GM18867 (cell line): ENCODE measurements around the gene PHAF1.

ENCODE experiments used
- ATAC-seq: cut with Tn5 transposase; IDR thresholded peaks from one replicate; pipeline ENCODE4 v1.9.1; 2021; ENCODE audit warnings: mild to moderate bottlenecking, moderate library complexity; ENCODE audit not compliant: unreplicated experiment

The PHAF1 gene

GRCh38 chr16:67191995-67192681 is 82.4 kb downstream of the PHAF1 start, which contains the start of gene E2F4:
Gene E2F4, plus strand, starts transcription at chr16:67192155. Its CDS starts 73 bp downstream, at chr16:67192228.
- peak; percentile 89 for ATAC-seq

- no peak for ATAC-seq
These were observed 83.1 kb downstream of the PHAF1 start for GRCh38 chr16:67192781-67193361.

GRCh38 chr16:67193536-67193935 is 83.8 kb downstream of the PHAF1 start:
- no peak for ATAC-seq

- ATAC-seq = no peak
These were observed 84.5 kb downstream of the PHAF1 start for GRCh38 chr16:67194260-67194659.

GRCh38 chr16:67195676-67196075 is 85.9 kb downstream of the PHAF1 start:
- ATAC-seq = no peak

- ATAC-seq = no peak
These were observed 87.1 kb downstream of the PHAF1 start for GRCh38 chr16:67196881-67197280.

GRCh38 chr16:67197704-67198103 is 88.0 kb downstream of the PHAF1 start:
- no peak for ATAC-seq
